Measurements from ENCODE around the gene ERO1B.
"Not testable (repeated sequence)": the region's sequence is repeated elsewhere in the genome, so short reads cannot be mapped to it uniquely, and the experiment has no call there.

ERO1B gene

GRCh38 chr1:236314050-236314449 is 32.3 kb upstream of the ERO1B start:
- H3K18ac ChIP-seq (ENCODE audit: low read depth in 1 of 2, low read length in 2 of 2); H3K27me3 ChIP-seq (ENCODE audit: control insufficient read depth in 1 of 2, insufficient read depth in 1 of 2, low read length in 2 of 2); H2AFZ ChIP-seq (ENCODE audit: low read depth, low read length); H3K79me1 ChIP-seq (replicated peaks; ENCODE audit: low read length, poor library complexity, severe bottlenecking); H2BK15ac ChIP-seq (ENCODE audit: low read depth, poor library complexity, severe bottlenecking); H2AK5ac ChIP-seq (ENCODE audit: low read length, severe bottlenecking); H3K9me3 ChIP-seq (ENCODE audit: control insufficient read depth, low read length); H3K23ac ChIP-seq (ENCODE audit: low read length in 2 of 2); H4K8ac ChIP-seq (ENCODE audit: low read length); H3K9ac ChIP-seq (ENCODE audit: low read length); H2BK120ac ChIP-seq (ENCODE audit: low read depth, low read length); H4K91ac ChIP-seq (ENCODE audit: low read length); H3K4me3 ChIP-seq (ENCODE audit: insufficient read depth in 1 of 2, low read depth in 1 of 2, low read length in 2 of 2); H3K36me3 ChIP-seq (ENCODE audit: control insufficient read depth in 1 of 2, insufficient read depth in 2 of 2, low read depth in 1 of 2, low read length in 2 of 2); H2BK12ac ChIP-seq (ENCODE audit: low read length in 2 of 2); H3K14ac ChIP-seq (ENCODE audit: low read length in 2 of 2); H3K4ac ChIP-seq (ENCODE audit: low read depth in 1 of 2, low read length in 2 of 2); DNase-seq; H3K27ac ChIP-seq (ENCODE audit: low read length, poor library complexity, severe bottlenecking); H3K4me2 ChIP-seq (ENCODE audit: low read length, poor library complexity, severe bottlenecking); H2BK5ac ChIP-seq (ENCODE audit: low read depth, low read length, poor library complexity, severe bottlenecking); H3K4me1 ChIP-seq (ENCODE audit: control insufficient read depth, insufficient read depth, low read depth, low read length): not testable (repeated sequence)
- WGBS: 79% methylated on average over 5 of the region's 5 CpGs

- Histone ChIP-seq H2BK15ac (ENCODE audit: low read depth, poor library complexity, severe bottlenecking) (no peak overlapping the region), H3K79me1 (replicated peaks; ENCODE audit: low read length, poor library complexity, severe bottlenecking) (no peaks in the 10 kb centered on the region), H2BK5ac (ENCODE audit: low read depth, low read length, poor library complexity, severe bottlenecking) (no peak overlapping the region), H3K27me3 (ENCODE audit: control insufficient read depth in 1 of 2, insufficient read depth in 1 of 2, low read length in 2 of 2) (no peaks in the 10 kb centered on the region), H3K36me3 (ENCODE audit: control insufficient read depth in 1 of 2, insufficient read depth in 2 of 2, low read depth in 1 of 2, low read length in 2 of 2) (no peaks in the 10 kb centered on the region), H3K14ac (ENCODE audit: low read length in 2 of 2) (no peak overlapping the region), H3K9me3 (ENCODE audit: control insufficient read depth, low read length) (no peaks in the 10 kb centered on the region), H3K4ac (ENCODE audit: low read depth in 1 of 2, low read length in 2 of 2) (no peak overlapping the region), H2AFZ (ENCODE audit: low read depth, low read length) (no peak overlapping the region), H2AK5ac (ENCODE audit: low read length, severe bottlenecking) (no peak overlapping the region), H3K4me1 (ENCODE audit: control insufficient read depth, insufficient read depth, low read depth, low read length) (no peaks in the 10 kb centered on the region), H3K9ac (ENCODE audit: low read length) (no peak overlapping the region), H2BK120ac (ENCODE audit: low read depth, low read length) (no peak overlapping the region), H3K4me2 (ENCODE audit: low read length, poor library complexity, severe bottlenecking) (no peak overlapping the region), H3K4me3 (ENCODE audit: insufficient read depth in 1 of 2, low read depth in 1 of 2, low read length in 2 of 2) (no peak overlapping the region), H4K91ac (ENCODE audit: low read length) (no peak overlapping the region), H3K27ac (ENCODE audit: low read length, poor library complexity, severe bottlenecking) (no peak overlapping the region), H2BK12ac (ENCODE audit: low read length in 2 of 2) (no peak overlapping the region), H4K8ac (ENCODE audit: low read length) (no peak overlapping the region), H3K23ac (ENCODE audit: low read length in 2 of 2) (no peak overlapping the region), H3K18ac (ENCODE audit: low read depth in 1 of 2, low read length in 2 of 2) (no peak overlapping the region)
- no peak for DNase-seq
- 100% methylated on average over 1 of the region's 2 CpGs for WGBS
Measured at GRCh38 chr1:236313427-236313826, 31.7 kb upstream of the ERO1B start.

- no peak overlapping the region for H2BK12ac ChIP-seq (ENCODE audit: low read length in 2 of 2)
- no peak overlapping the region for H3K4ac ChIP-seq (ENCODE audit: low read depth in 1 of 2, low read length in 2 of 2)
- H3K23ac ChIP-seq (ENCODE audit: low read length in 2 of 2): no peak overlapping the region
- no peaks in the 10 kb centered on the region for H3K79me1 ChIP-seq (replicated peaks; ENCODE audit: low read length, poor library complexity, severe bottlenecking)
- no peak for DNase-seq
- no peak overlapping the region for H4K91ac ChIP-seq (ENCODE audit: low read length)
- no peaks in the 10 kb centered on the region for H3K27me3 ChIP-seq (ENCODE audit: control insufficient read depth in 1 of 2, insufficient read depth in 1 of 2, low read length in 2 of 2)
- no peak overlapping the region for H2AK5ac ChIP-seq (ENCODE audit: low read length, severe bottlenecking)
- H2BK120ac ChIP-seq (ENCODE audit: low read depth, low read length): no peak overlapping the region
- H2BK5ac ChIP-seq (ENCODE audit: low read depth, low read length, poor library complexity, severe bottlenecking): no peak overlapping the region
- no peaks in the 10 kb centered on the region for H3K4me1 ChIP-seq (ENCODE audit: control insufficient read depth, insufficient read depth, low read depth, low read length)
- no peak overlapping the region for H3K4me3 ChIP-seq (ENCODE audit: insufficient read depth in 1 of 2, low read depth in 1 of 2, low read length in 2 of 2)
- H4K8ac ChIP-seq (ENCODE audit: low read length): no peak overlapping the region
- no peaks in the 10 kb centered on the region for H3K36me3 ChIP-seq (ENCODE audit: control insufficient read depth in 1 of 2, insufficient read depth in 2 of 2, low read depth in 1 of 2, low read length in 2 of 2)
- H3K18ac ChIP-seq (ENCODE audit: low read depth in 1 of 2, low read length in 2 of 2): no peak overlapping the region
- H2AFZ ChIP-seq (ENCODE audit: low read depth, low read length): no peak overlapping the region
- no peak overlapping the region for H3K14ac ChIP-seq (ENCODE audit: low read length in 2 of 2)
- no peak overlapping the region for H3K4me2 ChIP-seq (ENCODE audit: low read length, poor library complexity, severe bottlenecking)
- H3K9me3 ChIP-seq (ENCODE audit: control insufficient read depth, low read length): no peaks in the 10 kb centered on the region
- WGBS: 86% methylated on average over 3 of the region's 4 CpGs
- H3K9ac ChIP-seq (ENCODE audit: low read length): no peak overlapping the region
- no peak overlapping the region for H2BK15ac ChIP-seq (ENCODE audit: low read depth, poor library complexity, severe bottlenecking)
- H3K27ac ChIP-seq (ENCODE audit: low read length, poor library complexity, severe bottlenecking): no peak overlapping the region
Measured at GRCh38 chr1:236311040-236311439, 29.3 kb upstream of the ERO1B start.

GRCh38 chr1:236308827-236309226 is 27.1 kb upstream of the ERO1B start:
- no peak overlapping the region for H3K27ac ChIP-seq (ENCODE audit: low read length, poor library complexity, severe bottlenecking)
- H3K4ac ChIP-seq (ENCODE audit: low read depth in 1 of 2, low read length in 2 of 2): no peak overlapping the region
- H3K9me3 ChIP-seq (ENCODE audit: control insufficient read depth, low read length): no peaks in the 10 kb centered on the region
- no peak overlapping the region for H3K4me2 ChIP-seq (ENCODE audit: low read length, poor library complexity, severe bottlenecking)
- no peak overlapping the region for H4K91ac ChIP-seq (ENCODE audit: low read length)
- H3K14ac ChIP-seq (ENCODE audit: low read length in 2 of 2): no peak overlapping the region
- no peaks in the 10 kb centered on the region for H3K36me3 ChIP-seq (ENCODE audit: control insufficient read depth in 1 of 2, insufficient read depth in 2 of 2, low read depth in 1 of 2, low read length in 2 of 2)
- H3K4me3 ChIP-seq (ENCODE audit: insufficient read depth in 1 of 2, low read depth in 1 of 2, low read length in 2 of 2): no peak overlapping the region
- no peak overlapping the region for H3K18ac ChIP-seq (ENCODE audit: low read depth in 1 of 2, low read length in 2 of 2)
- no peak overlapping the region for H2BK12ac ChIP-seq (ENCODE audit: low read length in 2 of 2)
- H2BK5ac ChIP-seq (ENCODE audit: low read depth, low read length, poor library complexity, severe bottlenecking): no peak overlapping the region
- no peak overlapping the region for H2BK120ac ChIP-seq (ENCODE audit: low read depth, low read length)
- no peak overlapping the region for H2AK5ac ChIP-seq (ENCODE audit: low read length, severe bottlenecking)
- no peak for DNase-seq
- 97% methylated on average over 2 of the region's 5 CpGs for WGBS
- H4K8ac ChIP-seq (ENCODE audit: low read length): no peak overlapping the region
- no peaks in the 10 kb centered on the region for H3K27me3 ChIP-seq (ENCODE audit: control insufficient read depth in 1 of 2, insufficient read depth in 1 of 2, low read length in 2 of 2)
- no peak overlapping the region for H3K23ac ChIP-seq (ENCODE audit: low read length in 2 of 2)
- H3K79me1 ChIP-seq (replicated peaks; ENCODE audit: low read length, poor library complexity, severe bottlenecking): no peaks in the 10 kb centered on the region
- H2BK15ac ChIP-seq (ENCODE audit: low read depth, poor library complexity, severe bottlenecking): no peak overlapping the region
- H3K9ac ChIP-seq (ENCODE audit: low read length): no peak overlapping the region
- no peak overlapping the region for H2AFZ ChIP-seq (ENCODE audit: low read depth, low read length)
- no peaks in the 10 kb centered on the region for H3K4me1 ChIP-seq (ENCODE audit: control insufficient read depth, insufficient read depth, low read depth, low read length)

Data from mesenchymal stem cell (in vitro differentiated cells and primary cell).